Lung (tissue), 12 donors: ENCODE results near the gene DIPK1A. TPM values are rescaled to one million over a fixed set of nuclear protein-coding genes. Genes with fewer than 3 reads are reported as not detected.
A peak's percentile ranks its signal among the peaks of the same experiment; 100 is the strongest.
"Not testable (repeated sequence)": the region's sequence is repeated elsewhere in the genome, so short reads cannot be mapped to it uniquely, and the experiment has no call there.

Experiments
- ATAC-seq: fragments of 200-7000 bp; cut with Tn5 transposase; one replicate; pipeline ENCODE4 v1.9.1; 2020; ENCODE audit warnings: moderate number of reproducible peaks; ENCODE audit not compliant: insufficient read depth, low FRiP score
- DNase-seq, 3 donors: peaks; one replicate each; pipeline ENCODE4 v3.0.0-alpha.2; 2013 to 2017
- H3K27ac ChIP-seq, 2 donors: one replicate each; pipeline ENCODE4 v1.5.1; 2013; ENCODE audit warnings: mild to moderate bottlenecking in 2 of 2, moderate library complexity in 2 of 2, control low read depth in 1 of 2, inconsistent platforms in 1 of 2, low read depth in 1 of 2, low read length in 1 of 2
- H3K27me3 ChIP-seq, 3 donors: one replicate each; pipeline ENCODE4 v1.5.1; 2013; ENCODE audit warnings: low read length in 2 of 3; ENCODE audit not compliant: control insufficient read depth in 3 of 3, insufficient read depth in 3 of 3
- H3K36me3 ChIP-seq, 4 donors: one replicate each; pipeline ENCODE4 v1.5.1; 2013; ENCODE audit warnings: low read length in 4 of 4, mild to moderate bottlenecking in 1 of 4, moderate library complexity in 1 of 4; ENCODE audit not compliant: control insufficient read depth in 4 of 4, insufficient read depth in 4 of 4
- H3K4me1 ChIP-seq, 5 donors: one replicate each; pipeline ENCODE4 v1.5.1; 2013; ENCODE audit warnings: low read length in 5 of 5, mild to moderate bottlenecking in 2 of 5, moderate library complexity in 1 of 5; ENCODE audit not compliant: control insufficient read depth in 5 of 5, insufficient read depth in 5 of 5
- H3K4me3 ChIP-seq: one replicate; pipeline ENCODE4 v1.5.1; 2013; ENCODE audit warnings: mild to moderate bottlenecking, control low read depth, moderate library complexity
- H3K9ac ChIP-seq, 2 donors: one replicate each; pipeline ENCODE4 v1.5.1; 2013; ENCODE audit warnings: low read length in 2 of 2, control low read depth in 1 of 2; ENCODE audit not compliant: insufficient read depth in 1 of 2
- H3K9me3 ChIP-seq, 4 donors: one replicate each; pipeline ENCODE4 v1.5.1; 2013; ENCODE audit warnings: low read length in 3 of 4, mild to moderate bottlenecking in 1 of 4, moderate library complexity in 1 of 4; ENCODE audit not compliant: control insufficient read depth in 4 of 4, insufficient read depth in 3 of 4
- CTCF ChIP-seq: IDR thresholded peaks from 2 replicates; pipeline ENCODE4 v1.5.1; 2012; ENCODE audit warnings: mild to moderate bottlenecking; ENCODE audit errors: control extremely low read depth, extremely low read depth
- WGBS, 2 donors: extraction: QIAGEN DNeasy Blood & Tissue Kit; methylation state at CpG; one replicate each; pipeline ENCODE4 v1.1.7; 2013; 5-methylcytosine and 5-hydroxymethylcytosine counted together
- polyA plus RNA-seq, 2 donors: library from polyadenylated mRNA; stranded (reverse); fragments of 200-250 nt; gene quantifications; one replicate each; pipeline ENCODE4 v1.2.1, GENCODE V29; 2013
- total RNA-seq, 2 donors: library from RNA; depleted of rRNA in 1 of 2; stranded (reverse); fragments of >200 nt in 1 of 2; gene quantifications; one replicate each; pipeline ENCODE4 v1.2.1, GENCODE V29; 2014 to 2021
- donor health status: control.
- donor health status: control.
- donor health status: Bipolar disorder and iron deficiency.
- donor health status: healthy.
- donor health status: DM: yes; HTN: yes; CAD: no.

Gene DIPK1A
- total and polyA plus RNA-seq, 4 donors: 2.3 to 8.0 (median 4.1) TPM

- no peak overlapping the region for H3K9ac ChIP-seq
- WGBS, 2 donors: 80 to 83% methylated on average over 6 of the region's 6 CpGs
- H3K9me3 ChIP-seq: no peaks in the 10 kb centered on the region
- H3K27me3 ChIP-seq: peaks cover 0 to 3% (median 0%) of the 10 kb centered on the region in 3 donors
- no peak overlapping the region for H3K27ac ChIP-seq
- no peak for DNase-seq
- H3K4me1 ChIP-seq: peaks cover 0 to under 1% (median 0%) of the 10 kb centered on the region in 5 donors
- H3K4me3 ChIP-seq: no peak overlapping the region
- ATAC-seq: no peak
- no peaks in the 10 kb centered on the region for H3K36me3 ChIP-seq
- TF ChIP-seq CTCF: no peak
These were observed 12.1 kb upstream of the DIPK1A start for GRCh38 chr1:92973203-92973897.

DNA sequence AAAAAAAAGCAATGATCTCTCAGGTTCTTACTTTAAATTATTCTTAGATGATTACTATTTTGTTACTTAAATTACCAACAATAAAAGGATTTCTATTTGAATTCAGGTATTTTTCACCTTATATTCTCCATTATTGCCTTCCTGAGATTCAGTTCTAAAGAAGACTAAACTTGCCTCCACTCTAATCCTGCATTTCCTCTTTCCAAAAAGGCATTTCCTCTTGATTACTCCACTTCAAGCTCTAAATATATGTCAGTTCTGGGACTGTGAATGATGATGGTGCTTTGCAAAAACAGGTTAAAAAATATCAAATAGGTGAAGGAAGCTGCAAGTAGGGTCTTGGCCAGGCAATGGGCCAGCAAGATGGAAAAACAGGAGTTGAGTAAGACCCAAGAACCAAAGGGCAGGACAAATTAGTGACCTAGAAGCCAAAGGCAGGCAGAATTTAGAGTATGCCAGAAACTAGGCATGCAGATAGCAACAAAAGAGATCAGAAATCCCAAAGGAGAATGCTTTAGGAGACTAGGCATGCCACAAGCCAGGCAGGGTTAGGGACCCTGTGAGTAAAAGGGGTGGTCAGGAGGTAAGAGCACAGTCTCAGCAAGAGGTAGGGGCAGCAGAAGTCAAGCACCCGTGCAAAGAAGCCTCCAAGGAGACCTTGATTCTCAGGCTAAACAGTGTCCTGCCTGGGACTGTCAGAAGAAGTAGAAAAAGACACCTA is 11.3 kb upstream of the DIPK1A start:
- Histone ChIP-seq H3K27me3 (peaks cover 0 to 3% (median 0%) of the 10 kb centered on the region in 3 donors), H3K4me3 (no peak overlapping the region), H3K4me1 (peaks cover 0 to 5% (median 0%) of the 10 kb centered on the region in 5 donors), H3K27ac (no peak overlapping the region), H3K9me3 (no peaks in the 10 kb centered on the region), H3K9ac (no peak overlapping the region), H3K36me3 (no peaks in the 10 kb centered on the region)
- DNase-seq (no peak), ATAC-seq (no peak)
- WGBS, 2 donors: 63 to 69% methylated on average over 1 of the region's 1 CpG
- no peak for TF ChIP-seq CTCF

DNA sequence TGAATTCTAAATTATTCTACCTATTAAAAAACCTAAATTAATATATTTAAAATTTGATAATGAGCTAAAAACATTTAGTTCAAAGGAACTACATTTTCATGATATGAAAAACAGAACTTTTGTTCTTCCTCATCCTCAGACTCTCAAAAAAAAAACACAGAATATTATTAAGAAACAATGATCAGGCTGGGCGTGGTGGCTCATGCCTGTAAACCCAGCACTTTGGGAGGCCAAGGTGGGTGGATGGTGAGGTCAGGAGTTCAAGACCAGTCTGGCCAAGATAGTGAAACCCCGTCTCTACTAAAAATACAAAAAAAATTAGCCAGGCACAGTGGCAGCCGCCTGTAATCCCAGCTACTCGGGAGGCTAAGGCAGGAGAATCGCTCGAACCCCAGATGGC is 10.7 kb upstream of the DIPK1A start:
- 80 to 85% methylated on average over 6 of the region's 6 CpGs for WGBS, 2 donors
- ATAC-seq, H3K36me3 ChIP-seq, H3K4me1 ChIP-seq, DNase-seq, H3K4me3 ChIP-seq, H3K9ac ChIP-seq, H3K9me3 ChIP-seq, H3K27me3 ChIP-seq, H3K27ac ChIP-seq: not testable (repeated sequence)

GRCh38 chr1:92970990-92971689 is 9.9 kb upstream of the DIPK1A start:
- no peaks in the 10 kb centered on the region for H3K36me3 ChIP-seq
- no peak for ATAC-seq
- H3K9ac ChIP-seq: no peak overlapping the region
- H3K4me1 ChIP-seq: peaks cover 0 to 5% (median 0%) of the 10 kb centered on the region in 5 donors
- peaks cover 0 to 3% (median 0%) of the 10 kb centered on the region in 3 donors for H3K27me3 ChIP-seq
- no peaks in the 10 kb centered on the region for H3K9me3 ChIP-seq
- peak overlapping the region in 1 of 2 donors; percentile 16 for H3K27ac ChIP-seq
- 94 to 99% methylated on average over 7 of the region's 7 CpGs for WGBS, 2 donors
- DNase-seq: no peak
- TF ChIP-seq CTCF: no peak
- no peak overlapping the region for H3K4me3 ChIP-seq
